Stimulated activated CD8-positive, alpha-beta memory T cell treated with anti-CD3 and anti-CD28 coated beads, Interleukin-4, amount 100 ng/mL, for 1 hour (primary cell): ENCODE results near the gene DNAJB8.
A peak's percentile ranks its signal among the peaks of the same experiment; 100 is the strongest.

ENCODE experiments used
- DNase-seq, 2 donors: peaks; one replicate each; pipeline ENCODE4 v3.0.0-alpha.2; 2020; ENCODE audit warnings: low read depth in 2 of 2, low spot score in 1 of 2

DNAJB8 gene

DNA sequence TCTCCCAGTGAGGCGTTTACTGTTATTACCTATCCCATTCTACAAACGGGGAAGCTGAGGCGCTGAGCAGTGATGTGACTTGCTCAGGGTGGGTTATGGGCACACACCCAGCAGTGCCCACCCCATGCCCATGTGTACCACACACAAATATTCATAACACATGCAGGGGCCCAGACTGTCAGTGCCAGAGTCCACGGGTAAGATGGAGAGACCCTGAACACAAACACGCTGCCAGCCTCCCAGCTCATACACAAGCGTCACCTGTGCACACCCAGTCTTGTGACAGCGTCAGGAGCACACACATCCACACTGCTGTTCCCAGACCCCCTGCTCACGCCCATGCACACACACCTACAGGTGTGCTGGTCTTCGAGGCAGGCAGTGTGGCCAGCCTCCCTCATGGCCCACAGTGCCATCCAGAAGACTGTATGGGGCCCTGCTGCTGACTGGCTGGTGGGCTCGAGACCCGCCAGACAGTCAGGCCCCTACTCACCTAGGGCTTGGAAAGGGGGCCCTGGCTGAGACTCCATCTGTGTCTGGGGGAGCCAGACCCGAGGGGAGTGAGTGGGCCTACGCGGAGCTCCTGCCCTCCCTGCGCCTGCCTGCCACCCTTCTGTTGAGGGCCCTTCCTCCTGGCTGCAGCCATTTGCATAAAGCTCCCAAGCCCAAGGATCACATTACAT, 39.4 kb downstream of the DNAJB8 start:
- no peak for DNase-seq

DNA sequence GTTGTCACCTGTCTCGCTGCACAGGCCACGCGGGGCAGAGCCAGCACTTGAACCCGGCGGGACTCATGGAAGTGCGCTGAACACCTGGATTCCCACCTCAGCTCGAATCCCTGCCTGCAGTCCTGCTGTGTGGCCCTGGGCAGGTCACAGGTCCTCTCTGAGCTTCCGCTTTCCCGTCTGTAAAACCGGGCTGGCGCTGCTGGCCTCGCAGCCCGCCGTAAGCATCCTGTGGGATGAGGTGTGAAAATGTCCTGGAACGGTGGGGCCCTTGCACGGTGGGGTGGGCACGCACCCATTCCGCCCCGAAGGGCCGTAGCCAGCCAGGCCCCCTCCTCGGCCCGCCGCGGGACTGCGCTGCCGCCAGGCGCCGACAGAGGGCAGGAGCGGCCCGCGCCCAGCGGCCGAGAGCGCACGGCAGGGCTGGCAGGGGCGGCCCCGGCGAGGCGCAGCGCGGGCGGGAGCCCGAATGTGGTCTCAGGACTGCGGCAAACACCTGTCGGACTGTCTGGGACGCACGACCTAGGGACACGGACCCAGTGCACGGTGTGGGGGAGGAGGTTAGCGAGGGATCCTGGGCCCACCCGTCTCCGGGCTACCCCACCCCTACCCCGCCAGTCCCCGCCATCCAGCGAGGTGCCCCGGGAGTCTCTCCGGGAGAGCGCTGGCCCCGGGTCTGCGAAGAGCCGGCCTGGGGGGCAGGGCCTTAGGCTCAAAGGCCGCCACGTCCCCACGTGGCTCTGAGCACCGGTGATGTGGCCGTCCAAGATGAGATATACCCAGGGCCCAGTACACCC, 40.4 kb downstream of the DNAJB8 start:
- peak in 1 of 2 donors; percentile 10 for DNase-seq

DNA sequence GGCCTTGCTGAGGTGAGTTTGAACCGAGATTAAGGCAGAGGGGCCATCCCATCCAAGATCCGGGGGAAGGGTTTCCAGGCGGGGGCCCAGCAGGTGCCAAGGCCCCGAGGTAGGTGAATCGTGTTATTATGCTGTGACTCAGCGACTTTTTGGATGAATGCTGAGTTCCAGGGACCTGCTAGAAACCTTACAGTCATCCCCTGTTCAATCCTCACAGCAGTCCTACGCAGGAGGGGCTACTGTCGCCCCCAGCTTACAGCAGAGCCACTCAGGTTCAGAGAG, 40.9 kb downstream of the DNAJB8 start:
- no peak for DNase-seq

DNA sequence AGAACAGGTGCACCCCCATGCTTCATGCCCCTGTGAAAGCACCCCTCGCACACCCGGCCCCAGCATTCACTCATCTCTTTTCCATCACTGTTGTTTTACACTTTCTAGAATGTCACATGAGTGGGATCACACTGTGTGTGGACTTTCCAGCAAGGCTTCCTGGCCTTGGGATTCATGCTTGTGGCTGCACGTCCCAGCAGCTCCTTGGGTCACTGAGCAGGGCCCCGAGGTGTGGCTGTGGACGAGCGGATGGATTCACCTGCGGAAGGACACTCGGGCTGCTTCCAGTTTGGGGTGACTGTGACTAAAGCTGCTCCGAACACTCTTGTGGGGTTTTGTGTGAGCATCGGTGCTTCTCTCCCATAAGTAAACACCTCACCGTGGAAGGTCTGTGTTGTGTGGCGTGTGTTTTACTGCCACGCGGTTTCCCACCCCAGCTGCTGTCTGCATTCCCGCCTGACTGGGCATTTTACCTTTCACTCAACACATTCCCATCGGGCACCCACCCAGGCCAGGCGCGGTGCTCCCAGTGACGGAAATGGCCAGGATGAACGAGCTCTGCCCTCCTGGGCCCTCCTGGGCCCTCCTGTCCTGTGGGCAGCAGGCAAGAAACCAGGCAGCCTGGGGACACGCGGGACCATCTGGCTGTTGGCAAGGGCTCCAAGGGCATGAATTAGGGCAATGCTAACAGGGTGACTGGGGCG, 41.4 kb downstream of the DNAJB8 start:
- no peak for DNase-seq

DNA sequence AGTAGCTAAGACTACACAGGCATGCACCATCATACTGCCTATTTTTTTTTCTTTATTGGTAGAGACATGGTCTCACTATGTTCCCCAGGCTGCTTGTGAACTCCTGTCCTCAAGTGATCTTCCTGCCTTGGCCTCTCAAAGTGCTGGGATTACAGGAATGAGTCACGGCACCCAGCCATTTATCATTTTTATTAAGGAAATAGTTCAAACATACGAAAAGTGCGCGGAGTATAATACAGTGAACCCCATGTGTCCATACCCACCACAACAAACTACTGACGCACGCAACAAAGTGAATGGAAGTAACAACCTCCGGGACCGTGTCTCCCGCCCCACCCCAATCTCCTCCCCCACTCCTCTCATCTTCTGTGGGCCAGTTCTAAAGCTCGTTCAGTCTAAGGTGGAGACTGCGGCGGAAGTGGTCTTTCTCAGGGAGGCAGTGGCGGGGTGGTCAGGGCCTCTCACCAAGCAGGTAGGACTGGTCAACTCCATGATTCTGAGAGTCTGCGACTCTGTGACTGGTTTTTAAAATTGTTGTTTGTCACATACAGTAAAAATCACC, 42.1 kb downstream of the DNAJB8 start:
- no peak for DNase-seq

DNA sequence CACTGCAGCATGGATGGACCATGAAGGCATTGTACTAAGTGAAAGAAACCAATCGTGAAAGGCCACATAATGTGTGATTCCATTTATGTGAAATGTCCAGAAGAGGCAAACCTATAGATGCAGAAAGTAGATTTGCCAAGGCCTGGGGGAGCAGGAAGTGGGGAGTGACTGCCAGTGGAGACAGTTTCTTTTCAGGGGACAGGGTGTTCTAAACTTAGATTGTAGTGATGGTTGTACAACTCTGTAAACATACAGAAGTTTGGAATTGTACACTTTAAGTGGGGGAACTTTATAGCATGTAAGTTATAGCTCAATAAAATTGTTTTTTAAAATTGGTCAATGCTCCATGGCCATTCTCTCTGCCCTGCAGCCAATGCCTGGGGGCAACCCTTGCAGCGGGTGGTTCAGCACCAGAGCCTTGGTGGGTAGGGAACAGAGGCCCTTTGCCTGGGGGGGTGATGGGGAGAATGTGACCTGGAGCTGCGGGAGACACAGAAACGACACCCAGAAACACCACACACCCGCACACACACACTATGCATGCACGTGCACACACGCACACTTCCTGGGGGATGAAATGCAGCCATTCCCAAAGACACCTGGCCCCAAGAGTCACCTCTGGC, 43.1 kb downstream of the DNAJB8 start:
- no peak for DNase-seq

DNA sequence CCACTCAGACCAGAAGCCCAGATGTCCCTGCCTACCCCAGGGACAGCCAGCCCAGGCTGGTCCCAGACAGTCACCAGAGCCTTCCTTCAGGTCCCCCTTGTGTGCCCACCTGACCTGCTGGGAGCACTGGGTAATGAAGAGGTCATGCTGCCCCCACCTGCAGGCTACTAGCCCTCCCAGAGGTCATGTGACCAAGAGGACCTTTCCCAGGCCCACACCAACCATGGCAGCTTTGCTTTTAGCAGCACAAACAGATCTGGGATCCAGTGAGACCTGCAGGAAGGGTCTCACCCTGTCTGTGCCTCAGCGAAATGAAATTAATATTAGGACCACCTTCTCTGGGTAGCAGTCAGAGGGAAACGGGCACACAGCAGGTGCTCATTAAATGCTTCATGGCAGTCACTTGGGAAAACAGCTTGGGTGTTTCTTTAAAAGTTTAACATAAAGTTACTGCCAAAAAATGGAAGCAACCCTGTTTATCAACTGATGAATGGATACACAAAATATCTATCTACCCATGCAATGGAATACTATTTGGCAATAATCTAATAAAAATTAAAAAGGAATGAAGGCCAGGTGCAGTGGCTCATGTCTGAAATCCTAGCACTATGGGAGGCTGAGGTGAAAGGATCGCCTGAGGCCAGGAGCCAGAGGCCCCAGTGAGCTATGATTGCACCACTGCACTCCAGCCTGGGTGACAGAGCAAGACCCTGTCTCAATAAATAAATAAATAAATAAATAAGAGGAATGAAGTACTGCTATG, 43.7 kb downstream of the DNAJB8 start:
- no peak for DNase-seq

DNA sequence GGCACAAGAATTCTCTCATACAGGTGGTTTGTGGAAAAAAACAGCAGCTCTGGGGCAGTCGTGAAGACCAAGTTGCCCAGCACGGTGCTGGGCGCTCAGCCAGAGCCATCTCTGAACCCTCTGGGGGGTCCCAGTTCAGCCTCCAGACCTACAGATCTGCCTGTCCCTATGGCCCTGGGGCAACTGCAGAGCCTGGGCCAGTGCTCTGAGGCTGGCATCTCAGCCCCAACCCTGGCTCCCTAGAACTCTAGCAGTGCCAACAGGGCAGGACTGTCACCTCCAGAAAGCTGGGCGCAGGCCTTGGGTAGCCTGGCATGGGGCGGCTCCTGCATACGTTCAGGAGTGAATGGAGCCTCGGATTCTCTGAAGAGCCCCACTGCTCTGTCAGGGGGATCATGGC, 44.7 kb downstream of the DNAJB8 start:
- DNase-seq, result no peak

DNA sequence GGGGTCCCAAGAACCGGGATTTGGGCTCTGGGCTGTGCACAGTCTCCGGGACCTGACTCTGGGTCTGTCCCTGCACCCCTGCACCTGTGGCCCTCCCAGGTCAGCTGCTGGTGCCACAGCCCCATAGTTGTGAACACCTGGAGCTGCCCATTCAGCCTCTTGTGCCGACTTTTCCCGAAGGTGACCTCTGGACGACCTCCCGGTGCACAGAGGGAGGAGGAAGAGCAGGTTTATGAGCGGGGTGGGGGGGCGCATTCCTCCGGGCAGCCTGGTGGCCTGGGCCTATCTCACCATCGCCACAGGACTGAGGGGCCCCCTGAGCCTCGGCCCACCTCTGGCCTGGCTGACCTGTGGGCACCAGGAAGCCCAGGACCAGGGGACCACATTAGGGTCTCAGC, 45.3 kb downstream of the DNAJB8 start:
- no peak for DNase-seq

DNA sequence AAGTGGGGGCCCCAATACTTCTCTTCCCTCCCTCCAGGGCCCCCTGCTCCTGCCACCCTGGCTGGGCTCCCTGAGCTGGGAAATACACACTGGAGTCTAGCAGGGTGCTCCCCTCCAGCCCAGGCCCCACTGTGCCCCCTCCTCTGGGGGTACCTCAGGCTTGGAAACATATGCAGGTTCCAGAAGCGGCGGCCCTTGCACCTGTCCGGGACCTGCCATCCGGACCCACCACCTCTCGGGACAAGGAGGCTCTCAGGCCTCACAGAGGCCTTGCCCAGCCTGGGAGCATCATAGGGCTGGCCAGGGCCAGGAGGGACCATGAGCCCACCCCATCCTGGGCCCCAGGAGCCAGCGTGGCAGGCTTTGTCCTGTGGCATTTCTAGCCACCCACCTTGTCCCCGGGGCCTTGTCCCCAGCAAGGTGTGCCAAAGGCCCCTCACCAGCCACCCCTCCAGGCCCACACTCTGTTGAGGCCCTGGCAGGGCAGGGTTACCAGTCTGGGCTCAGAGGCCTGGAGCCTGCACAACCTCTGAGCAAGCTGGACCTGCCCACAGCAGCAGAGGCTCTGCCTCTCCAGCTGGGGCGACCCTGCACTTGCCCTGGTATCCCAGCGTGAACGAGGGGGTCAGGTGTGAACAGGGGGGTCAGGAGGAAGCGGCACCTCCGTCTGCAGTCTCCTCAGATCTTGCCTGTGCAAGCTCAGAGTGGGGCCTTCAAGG, 45.8 kb downstream of the DNAJB8 start:
- DNase-seq, result no peak

DNA sequence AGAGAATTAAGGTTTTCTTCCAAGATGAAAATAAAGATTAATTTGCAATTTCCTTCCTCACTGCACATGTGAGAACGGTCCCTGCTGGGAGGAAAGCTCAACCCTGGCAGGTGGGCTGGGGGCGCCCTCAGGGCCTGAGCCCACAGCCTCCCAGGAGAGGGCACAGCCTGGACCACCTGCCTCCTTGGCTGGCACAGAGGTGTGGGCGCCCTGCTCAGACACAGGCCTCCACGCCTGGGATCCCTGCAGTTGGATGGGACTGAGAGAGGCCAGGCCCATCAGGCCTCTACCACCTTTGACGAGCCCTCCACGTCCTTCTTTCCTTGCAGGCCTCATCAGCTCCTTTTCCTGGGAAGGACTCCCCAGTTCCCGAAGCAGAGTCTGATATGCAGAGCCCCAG, 46.4 kb downstream of the DNAJB8 start:
- DNase-seq, result no peak

DNA sequence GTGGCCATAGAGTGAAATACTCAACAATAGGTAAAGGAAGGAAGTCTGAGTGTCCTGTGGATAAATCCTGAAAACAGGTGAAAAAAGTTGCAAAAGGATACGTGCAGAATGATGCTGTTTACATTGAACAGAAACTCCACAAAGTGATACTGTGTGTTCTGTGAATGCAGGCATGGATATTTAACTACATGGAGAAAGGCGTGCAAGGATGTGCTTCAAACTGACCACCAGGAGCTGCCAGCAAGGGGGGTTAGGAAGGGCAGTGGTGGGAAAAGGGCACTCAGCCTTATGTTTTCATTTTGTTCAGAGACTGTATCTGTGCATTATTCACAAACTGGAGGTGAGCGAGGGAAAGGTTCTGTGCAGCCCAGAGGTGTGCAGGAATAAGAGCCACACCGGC, 47.4 kb downstream of the DNAJB8 start:
- no peak for DNase-seq

DNA sequence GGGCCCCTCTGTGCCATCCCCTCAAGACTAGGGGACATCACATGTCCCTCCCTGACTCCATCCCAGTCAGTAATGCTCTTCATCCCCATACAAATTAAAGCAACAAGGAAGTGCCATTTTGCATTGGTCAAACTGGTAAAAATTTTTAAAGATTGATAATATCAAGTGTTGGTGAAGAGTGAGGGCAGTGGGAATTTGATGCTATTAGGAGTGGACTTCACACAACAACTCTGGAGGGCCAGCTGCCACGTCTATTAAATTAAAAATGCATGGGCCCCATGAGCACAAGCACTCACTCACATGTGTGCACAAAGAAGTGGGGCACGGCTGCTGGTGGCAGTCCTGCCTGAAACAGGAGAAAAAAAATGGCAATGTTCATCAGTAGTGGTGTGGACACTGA, 47.8 kb downstream of the DNAJB8 start:
- no peak for DNase-seq

DNA sequence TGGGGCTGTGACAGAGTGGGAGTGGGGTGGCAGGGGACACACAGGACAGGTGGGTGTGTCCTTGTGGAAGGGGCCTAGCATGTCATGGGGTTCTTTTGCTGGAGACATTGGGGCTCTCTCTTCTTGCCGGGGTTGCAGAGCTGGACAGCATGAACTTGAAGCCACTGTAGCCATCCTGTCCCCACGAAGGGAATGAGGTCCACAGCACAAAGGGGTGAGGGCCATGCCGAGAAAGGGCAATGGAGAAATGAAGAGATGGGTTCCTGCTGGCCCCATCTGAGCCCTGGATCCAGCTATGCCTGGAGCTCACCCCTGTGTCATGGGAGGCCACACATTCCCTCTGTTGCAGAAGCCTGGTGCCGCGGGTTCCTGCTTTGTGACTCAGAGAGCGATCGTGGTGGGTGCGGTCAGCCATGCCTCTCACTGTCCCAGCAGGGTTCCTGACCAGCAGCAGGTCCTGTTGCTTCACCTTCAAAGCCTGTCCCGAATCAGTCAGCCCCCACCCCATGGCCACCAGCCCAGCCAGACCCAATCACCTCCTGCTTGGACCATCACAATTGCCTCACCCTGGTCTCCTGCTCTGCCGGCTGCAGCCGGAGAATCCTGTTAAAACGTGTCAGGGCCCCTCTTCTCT, 50.0 kb downstream of the DNAJB8 start:
- DNase-seq, result no peak

DNA sequence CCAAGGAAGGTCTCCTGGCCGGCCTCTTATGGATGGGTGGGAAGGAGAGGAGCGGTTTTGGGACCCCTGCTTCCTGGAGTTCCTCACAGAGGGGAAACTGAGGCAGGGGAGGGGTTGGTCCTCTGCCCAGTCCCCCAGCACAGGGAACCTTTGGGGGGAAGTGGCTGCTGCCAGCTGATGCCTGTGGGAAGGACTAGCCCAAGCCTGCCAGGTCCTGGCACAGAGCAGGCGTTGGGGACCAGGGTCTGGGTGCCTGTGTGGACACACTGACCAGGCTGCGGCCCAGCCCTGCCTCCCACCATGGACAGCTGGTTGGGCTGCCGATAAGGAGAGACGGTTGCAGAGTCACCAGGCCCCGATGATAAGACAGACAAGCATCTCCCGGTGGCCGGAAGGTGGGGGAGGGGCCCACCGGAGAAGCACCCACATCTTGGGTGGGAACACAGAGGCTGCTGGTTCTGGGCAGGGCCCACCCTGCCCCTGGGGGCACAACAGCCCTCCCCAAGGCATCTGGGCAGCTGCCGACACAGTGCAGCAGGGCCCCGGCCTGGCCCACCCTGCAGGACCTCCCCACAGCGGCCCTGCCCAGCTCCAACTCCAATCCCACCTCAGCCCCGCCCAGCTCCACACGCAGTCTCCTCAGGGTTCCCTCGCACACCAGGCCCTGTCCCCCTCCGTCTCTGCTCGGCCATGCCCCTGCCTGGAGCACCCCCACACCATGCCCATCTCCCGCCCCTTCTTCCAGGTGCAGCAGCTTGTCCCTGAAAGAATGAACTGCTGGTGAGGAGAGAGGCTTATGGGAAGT, 50.7 kb downstream of the DNAJB8 start:
- DNase-seq, result no peak

DNA sequence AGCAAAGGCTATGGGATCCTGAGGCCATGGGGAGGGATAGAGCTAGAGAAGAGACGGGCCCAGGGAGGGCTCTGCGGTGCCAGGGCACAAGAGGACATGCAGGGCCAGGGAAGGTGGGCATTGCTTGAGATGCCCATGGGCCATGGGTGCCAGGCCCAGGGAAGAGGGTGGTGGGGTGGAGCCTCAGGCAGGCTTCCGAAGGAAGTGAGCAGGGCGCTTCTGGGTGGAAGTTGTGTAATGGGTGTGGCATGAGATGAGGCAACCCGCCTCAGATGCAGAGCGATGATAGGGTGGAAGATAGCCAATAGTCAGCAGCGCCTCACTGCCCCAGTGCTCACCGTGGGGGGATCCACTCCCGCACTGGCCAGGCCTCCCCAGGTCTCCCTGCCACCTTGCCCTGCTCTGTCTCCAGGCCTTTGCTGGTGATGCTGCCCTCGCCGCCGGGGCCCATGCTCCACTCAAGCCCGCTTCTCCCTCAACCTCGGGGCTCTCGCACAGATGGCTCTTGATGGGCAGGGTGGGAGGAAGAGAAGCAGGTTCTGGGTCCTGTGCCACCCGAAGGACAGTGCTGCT, 51.4 kb downstream of the DNAJB8 start:
- DNase-seq, result no peak

DNA sequence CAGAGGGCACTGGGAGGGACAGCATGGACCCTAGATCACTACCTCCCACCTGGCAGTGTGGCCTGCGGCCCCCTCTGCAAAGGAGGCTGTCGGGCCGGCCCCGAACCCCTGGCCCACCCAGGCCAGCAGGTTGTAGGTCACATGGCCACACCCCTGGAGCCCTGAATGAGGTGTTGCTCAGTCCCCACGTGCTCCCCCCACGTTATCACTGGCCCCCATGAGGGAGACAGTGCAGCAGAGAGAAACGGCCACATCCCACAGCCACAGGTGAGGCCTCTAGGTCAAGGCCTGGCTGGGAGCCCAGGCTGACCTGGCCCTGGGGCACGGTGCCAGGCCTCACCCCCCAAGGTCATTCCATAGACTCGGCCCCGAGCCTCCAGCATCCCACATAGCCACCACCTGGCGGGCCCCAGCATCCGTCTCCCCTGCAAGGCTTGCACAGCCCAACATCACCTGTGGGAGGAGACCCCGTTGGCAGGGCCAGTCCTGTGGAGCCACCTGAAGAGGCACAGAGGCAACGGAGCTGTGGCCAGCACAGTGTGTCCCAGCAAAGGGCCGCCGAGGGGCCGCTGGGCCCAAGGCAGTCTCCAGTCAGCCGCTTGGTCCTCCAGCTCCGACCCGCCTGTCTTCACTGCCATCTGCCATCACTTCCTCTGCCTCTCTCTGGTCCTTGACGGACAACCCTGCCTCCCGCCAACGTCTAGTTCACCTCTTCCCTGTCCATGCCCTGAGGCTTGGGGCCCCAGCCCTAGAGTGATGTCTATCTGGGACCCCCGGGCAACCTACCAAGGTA, 53.1 kb downstream of the DNAJB8 start:
- no peak for DNase-seq

DNA sequence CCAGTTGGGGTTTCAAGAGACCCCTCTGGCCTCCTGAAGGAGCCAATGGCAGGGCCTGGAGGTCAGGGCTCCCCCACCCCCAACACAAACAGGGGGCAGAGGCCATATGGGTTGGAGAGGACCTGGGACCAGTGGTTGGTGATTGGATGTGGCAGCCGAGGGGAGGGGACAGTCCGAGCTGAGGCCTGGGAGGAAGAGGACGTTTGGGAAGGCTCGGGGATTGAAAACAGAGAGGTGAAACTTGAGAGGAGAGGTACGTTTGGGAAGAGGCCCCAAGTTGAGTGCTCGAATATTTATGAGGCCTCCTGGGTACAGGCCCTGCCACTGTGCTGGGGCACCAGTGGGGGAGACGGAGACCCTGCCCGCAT, 53.7 kb downstream of the DNAJB8 start:
- DNase-seq, result no peak
